GM13977 (cell line): ENCODE data around the gene GRIK2.

Source experiments
- DNase-seq: peaks from one replicate; pipeline ENCODE4 v3.0.0; 2012; ENCODE audit warnings: low spot score
- in situ Hi-C: fragments of 300-500 bp; cut with MboI; formaldehyde crosslinking; loops from one replicate; pipeline ENCODE4 v1.12.0; 2022; ENCODE audit warnings: low sequenced_read_pairs, low pct_unique_long_range_greater_than_20kb, mixed read lengths, inconsistent platforms; ENCODE audit not compliant: unreplicated experiment
- TF ChIP-seq, protein P1 (sequence below): IDR thresholded peaks from 2 replicates; pipeline ENCODE4 v1.5.1; 2012; ENCODE audit warnings: mild to moderate bottlenecking, control low read depth; ENCODE audit not compliant: insufficient read depth; ENCODE audit errors: extremely low read depth, missing control alignments

Gene GRIK2

DNA sequence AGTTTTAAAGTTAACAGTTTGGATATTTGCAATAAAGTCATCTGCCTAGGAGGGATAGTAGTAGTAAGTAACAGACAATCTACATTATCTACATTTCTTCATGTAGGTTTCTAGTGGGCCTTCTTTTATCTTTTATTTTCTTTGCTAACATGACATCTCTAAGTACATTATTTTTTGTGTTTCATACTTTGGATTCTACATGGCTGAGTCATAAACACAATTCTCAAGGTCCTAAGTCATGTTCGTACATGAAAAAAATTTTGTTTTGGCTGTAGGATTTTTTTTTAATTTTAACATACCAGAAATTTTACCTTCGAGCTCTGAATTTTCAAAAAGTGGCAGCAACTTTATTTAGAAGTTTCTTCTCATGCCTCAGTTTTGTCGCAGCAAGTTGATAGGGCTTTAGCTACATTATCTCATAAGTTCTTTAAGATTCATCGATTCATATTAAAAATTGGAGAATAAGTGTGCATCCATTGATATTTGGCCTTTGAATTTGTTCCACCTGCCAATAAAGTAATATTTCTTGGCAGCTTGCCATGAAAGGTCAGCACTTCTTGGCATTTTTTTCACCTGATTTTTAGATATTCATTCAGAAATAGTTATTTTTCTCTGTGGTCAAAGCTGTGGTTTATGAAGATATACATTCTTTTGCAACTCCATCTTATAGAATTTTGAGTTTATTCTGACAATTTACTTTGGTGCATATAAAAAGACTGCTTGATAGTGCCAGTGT lies 146.2 kb downstream of the GRIK2 start:
- TF ChIP-seq, protein P1, sequence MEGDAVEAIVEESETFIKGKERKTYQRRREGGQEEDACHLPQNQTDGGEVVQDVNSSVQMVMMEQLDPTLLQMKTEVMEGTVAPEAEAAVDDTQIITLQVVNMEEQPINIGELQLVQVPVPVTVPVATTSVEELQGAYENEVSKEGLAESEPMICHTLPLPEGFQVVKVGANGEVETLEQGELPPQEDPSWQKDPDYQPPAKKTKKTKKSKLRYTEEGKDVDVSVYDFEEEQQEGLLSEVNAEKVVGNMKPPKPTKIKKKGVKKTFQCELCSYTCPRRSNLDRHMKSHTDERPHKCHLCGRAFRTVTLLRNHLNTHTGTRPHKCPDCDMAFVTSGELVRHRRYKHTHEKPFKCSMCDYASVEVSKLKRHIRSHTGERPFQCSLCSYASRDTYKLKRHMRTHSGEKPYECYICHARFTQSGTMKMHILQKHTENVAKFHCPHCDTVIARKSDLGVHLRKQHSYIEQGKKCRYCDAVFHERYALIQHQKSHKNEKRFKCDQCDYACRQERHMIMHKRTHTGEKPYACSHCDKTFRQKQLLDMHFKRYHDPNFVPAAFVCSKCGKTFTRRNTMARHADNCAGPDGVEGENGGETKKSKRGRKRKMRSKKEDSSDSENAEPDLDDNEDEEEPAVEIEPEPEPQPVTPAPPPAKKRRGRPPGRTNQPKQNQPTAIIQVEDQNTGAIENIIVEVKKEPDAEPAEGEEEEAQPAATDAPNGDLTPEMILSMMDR: no peak
- no peak for DNase-seq
- in situ Hi-C loops: no loop called here

DNA sequence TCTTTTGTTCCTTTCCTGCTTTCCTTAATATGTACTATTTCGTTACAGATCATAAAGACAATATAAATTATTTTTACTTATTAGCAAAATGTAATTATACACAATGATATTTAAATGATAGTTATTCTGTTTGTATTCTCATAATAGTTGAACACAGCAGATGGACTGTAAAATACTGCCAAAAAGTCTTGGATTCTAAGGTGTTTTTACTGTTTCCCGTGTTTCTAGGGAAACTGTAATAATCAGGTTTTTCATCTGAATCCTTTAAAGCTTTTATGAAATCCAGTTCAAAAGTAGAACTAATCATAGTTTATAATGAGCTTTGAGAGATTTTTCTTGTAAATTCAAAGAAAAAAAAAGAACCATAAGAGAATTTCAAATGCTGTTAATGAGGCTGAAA lies 148.4 kb downstream of the GRIK2 start:
- in situ Hi-C loops: no loop called here
- no peak for DNase-seq
- TF ChIP-seq, protein P1: no peak

DNA sequence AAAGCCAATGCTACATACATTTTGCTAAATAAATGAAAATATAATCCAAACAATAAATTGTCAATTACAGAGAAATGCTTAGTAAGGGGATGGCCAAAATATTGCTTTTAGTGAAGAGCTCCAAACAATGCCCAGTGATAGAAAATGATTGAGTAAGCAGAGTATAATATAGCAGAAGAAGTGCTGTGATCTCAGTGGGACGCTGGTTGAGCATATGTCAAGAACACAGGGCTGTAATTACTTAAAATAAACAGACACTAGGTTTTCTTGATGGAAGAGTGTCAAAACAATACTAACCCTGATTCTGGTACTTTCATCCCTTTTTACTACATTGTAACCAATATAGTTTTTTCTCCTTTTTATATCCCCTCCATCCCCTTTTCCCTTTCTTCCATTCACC lies 150.3 kb downstream of the GRIK2 start:
- TF ChIP-seq, protein P1: no peak
- in situ Hi-C loops: no loop called here
- DNase-seq: no peak

DNA sequence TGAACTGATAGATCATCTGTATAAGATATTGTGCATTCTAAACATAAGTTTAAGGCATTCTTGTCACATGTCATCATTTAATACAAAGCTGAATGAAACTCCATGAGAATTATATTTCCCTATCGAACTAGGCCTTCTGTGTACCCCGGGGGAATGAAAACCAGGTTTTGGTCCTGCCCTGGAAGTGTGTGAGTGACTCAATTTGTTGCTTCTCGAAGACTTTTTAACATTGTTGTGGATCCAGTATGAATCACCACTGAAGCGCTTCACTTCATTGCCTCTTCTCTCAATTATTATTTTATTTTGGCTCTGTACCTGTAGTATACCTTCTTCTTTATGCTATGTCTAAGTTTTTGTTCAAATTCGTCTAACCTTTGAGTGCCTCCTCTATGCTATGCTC lies 150.8 kb downstream of the GRIK2 start:
- DNase-seq: no peak
- TF ChIP-seq, protein P1: no peak
- in situ Hi-C loops: no loop called here

DNA sequence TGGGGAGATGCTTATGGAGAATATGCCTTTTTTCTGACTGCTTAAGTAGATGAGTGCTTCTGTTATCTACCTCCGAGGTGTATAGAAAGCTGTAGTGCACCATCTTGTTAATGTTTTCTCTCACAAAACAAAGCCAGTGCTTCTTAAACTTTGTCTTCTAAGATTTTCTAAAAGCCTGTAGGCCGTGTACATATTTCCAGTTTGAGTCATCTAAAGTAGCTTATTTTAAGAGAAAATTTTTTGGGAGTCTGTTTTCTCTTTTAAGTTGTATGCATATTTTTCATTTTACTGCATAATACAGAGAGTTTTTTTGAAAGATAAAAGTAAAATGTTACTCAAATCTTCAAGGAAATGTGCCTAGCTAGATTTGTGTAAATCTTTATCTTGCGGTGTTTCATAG lies 151.7 kb downstream of the GRIK2 start:
- TF ChIP-seq, protein P1: no peak
- in situ Hi-C loops: no loop called here
- no peak for DNase-seq

DNA sequence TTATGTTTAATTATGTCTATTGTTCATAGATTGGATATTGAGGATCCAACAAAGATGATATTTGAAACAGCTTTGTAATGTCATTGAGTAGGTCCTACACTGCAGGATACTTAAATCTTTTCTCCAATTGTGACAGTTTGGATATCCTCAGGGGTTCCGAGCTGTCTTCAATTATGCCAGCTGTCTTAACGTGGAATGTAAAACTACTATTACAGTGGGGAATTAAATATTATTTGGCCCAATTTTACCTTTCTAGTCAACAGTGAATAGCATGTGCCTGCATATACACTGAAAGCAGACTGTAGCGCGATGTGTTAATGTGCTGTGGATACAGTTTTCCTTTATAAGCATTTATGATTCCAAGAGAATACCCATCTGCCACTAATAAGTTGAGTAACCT lies 156.9 kb downstream of the GRIK2 start:
- in situ Hi-C loops: no loop called here
- TF ChIP-seq, protein P1: no peak
- DNase-seq: no peak

DNA sequence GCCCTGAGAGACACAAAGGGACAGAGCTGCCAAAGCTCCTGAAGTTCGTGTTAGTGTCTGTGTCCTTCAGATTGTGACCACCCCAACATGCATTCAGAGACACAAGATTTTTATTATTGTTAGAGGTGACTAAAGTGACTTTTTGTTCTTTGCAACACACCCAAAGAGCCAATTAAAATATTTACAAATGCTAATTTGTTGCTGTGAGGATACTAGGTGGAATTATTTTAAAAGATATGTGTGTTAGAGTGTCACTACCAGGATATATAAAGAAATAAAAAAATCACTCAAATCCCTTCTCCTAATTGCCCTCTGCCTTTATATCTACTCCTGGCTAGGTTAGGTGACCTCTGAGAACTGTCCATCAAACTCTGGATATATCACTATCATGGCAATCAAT lies 160.7 kb downstream of the GRIK2 start:
- no peak for DNase-seq
- in situ Hi-C loops: no loop called here
- TF ChIP-seq, protein P1: no peak
